HG03139 (cell line): ENCODE measurements around the gene NPNT.

Source experiments
- ATAC-seq: cut with Tn5 transposase; IDR thresholded peaks from one replicate; pipeline ENCODE4 v1.9.1; 2021; ENCODE audit not compliant: unreplicated experiment

Gene NPNT

GRCh38 chr4:105912633-105913032 lies 17.4 kb downstream of the NPNT start:
- ATAC-seq, result no peak

DNA sequence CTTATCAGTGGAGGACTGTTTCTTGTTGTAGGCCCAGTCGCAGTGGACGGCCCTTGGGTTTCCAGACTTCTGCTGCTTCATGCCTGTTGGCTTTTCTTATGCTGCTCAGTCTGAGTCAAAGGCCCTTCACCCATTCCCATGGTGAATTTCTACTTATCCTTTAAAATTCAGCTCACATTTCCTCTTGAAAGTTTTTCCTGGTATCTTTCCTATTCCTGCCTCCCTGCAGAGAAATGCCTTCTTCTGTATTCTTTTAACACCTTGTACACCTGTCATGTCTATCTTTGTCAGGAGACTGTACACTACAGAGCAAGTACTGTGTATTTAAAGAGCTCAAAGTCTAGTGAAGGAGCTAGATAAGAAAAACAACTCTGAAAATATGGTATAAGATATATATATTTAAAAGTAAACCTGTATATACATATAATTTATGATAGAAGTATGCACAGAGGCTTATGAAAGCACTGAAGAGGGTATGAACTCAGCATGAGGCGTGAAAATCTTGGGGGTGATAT lies 22.0 kb downstream of the NPNT start:
- ATAC-seq, result no peak

DNA sequence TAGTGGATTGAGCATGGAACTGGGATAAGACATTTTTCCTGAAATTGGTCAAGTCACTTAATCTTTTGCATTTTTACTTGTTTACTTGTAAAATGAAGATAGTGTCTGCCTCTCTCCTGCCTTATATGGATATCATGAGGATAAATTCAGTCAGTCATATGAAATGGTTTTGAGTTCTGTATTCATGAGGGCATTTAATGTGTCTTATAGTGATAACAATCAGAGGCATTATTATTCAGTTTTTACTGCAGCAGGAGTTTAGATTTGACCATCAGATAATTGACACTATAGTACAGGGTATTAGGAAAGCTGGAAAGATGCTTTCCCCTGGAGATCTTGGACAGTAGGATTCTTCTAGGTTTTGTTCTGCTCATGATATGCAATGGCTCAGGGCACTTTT lies 26.0 kb downstream of the NPNT start:
- ATAC-seq, result no peak

GRCh38 chr4:105923497-105924238 lies 28.4 kb downstream of the NPNT start:
- no peak for ATAC-seq

- no peak for ATAC-seq
Observed at GRCh38 chr4:105924341-105924740, 29.1 kb downstream of the NPNT start.

DNA sequence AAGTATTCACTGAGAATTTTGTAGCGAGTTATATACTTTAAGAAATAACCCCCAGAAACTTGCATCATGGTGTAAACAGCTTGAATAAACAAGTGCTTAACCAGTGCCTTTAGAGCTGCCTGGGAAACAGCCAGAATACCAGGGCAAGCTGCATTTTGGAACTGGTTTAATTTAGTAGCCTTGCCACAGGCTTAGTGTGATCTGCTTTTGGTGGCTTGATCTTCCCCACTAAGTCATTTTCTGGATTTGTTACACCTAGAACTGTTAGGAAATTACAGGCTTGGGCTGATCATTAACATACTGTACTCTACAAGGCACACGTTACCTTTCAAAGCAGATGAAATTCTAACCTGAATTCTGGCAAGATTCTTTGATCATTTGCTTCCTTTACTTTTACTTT lies 35.4 kb downstream of the NPNT start:
- ATAC-seq, result no peak

GRCh38 chr4:105933083-105933482 lies 37.8 kb downstream of the NPNT start:
- no peak for ATAC-seq

- no peak for ATAC-seq
Observed at GRCh38 chr4:105934386-105934785, 39.1 kb downstream of the NPNT start.

- ATAC-seq, result no peak
Observed at GRCh38 chr4:105936901-105937300, 41.6 kb downstream of the NPNT start.

GRCh38 chr4:105937759-105938158 lies 42.5 kb downstream of the NPNT start:
- no peak for ATAC-seq

DNA sequence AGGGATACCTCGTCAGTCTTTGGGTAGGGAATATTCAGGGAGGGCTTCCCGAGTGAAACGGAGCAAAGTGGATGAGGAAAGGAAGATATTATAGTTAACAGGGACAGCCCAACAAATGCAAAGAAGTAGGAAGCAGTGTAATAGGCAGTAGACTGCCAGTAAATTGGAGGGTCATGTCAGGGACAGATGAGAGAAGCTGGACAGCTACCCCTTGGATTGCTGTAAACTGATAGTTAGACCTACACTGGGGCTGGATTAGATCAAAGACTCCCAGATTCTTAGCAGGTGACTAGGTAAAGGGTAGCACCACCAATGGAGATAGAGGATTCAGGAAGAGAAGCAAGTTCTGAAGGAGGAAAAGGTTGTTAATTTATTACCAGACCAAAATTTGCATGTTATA lies 48.0 kb downstream of the NPNT start:
- no peak for ATAC-seq

DNA sequence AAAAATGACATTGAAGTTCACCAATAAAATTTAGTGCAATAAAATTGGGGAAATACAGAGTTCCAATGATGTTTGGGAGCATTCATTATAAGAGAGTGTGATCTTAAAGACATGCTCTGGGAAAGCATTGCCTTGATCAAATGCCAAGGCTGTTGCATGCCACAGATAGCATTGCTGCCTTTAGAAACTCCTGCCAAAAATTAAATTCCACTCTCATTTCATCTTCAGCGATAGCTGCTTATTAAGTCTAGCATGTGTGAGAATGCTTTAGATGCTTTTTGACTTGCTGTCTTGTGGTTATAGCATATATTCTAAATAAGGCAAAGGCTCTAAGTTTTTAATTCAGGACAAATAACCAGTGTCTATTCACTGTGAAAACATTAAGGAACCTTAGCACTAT lies 49.3 kb downstream of the NPNT start:
- no peak for ATAC-seq

GRCh38 chr4:105946771-105947170 lies 51.5 kb downstream of the NPNT start:
- no peak for ATAC-seq

DNA sequence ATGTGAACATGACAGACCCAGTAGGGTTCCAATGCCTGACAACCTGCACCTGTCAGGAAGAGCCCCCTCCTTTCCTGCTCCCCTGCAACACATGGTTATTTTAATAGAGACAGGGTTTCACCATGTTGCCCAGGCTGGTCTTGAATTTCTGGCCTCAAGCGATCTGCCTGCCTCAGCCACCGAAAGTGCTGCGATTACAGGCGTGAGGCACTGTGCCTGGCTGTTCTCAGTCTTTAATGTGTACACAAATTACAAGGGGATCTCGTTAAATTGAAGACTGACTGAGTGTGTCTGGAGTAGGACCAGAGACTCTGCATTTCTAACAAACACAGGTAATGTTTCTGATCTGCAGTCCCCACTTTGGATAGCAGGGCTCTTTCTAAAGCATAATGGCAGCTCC lies 55.4 kb downstream of the NPNT start:
- no peak for ATAC-seq

DNA sequence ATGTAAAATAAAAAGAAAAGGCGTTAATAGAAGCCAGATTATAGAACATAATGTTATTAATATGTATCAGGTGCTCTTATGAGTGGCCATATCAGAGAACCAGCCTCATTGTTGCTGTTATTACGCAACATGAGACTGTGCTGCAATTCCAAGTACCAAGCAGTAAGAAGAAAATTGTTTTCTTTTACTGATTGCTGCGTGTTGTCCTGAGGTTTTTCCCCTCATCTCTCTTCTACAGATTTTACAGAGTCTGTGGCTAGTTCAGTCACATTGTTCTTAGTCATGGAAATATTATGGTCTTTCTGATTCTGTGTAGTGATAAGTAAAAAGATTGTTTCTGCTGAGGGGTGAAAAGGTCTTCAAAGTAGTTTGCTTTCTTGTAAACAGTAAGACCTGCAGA lies 55.9 kb downstream of the NPNT start:
- ATAC-seq, result no peak

GRCh38 chr4:105952591-105952990 lies 57.3 kb downstream of the NPNT start:
- ATAC-seq, result no peak

- no peak for ATAC-seq
Observed at GRCh38 chr4:105956569-105956968, 61.3 kb downstream of the NPNT start.

DNA sequence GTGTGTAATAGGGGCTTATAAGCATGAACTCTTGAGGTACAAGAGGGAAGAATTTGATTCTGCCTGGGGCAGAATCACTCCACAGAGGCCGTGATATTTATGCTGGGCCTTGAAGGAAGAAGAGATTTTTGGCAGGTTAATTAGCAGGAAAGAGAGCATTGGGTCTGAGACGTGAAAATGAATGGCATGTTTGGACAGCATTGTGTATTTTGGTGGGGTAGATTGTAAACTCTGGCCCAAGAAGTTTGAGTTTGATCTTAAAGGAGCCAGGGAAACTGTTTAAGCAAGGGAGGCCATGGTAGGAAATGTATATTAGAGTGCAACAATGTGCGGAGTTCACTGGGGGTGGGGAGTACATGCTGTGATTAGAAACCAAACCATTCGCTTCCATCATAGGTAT lies 62.4 kb downstream of the NPNT start:
- ATAC-seq, result no peak

GRCh38 chr4:105963461-105964400 lies 68.5 kb downstream of the NPNT start:
- no peak for ATAC-seq

DNA sequence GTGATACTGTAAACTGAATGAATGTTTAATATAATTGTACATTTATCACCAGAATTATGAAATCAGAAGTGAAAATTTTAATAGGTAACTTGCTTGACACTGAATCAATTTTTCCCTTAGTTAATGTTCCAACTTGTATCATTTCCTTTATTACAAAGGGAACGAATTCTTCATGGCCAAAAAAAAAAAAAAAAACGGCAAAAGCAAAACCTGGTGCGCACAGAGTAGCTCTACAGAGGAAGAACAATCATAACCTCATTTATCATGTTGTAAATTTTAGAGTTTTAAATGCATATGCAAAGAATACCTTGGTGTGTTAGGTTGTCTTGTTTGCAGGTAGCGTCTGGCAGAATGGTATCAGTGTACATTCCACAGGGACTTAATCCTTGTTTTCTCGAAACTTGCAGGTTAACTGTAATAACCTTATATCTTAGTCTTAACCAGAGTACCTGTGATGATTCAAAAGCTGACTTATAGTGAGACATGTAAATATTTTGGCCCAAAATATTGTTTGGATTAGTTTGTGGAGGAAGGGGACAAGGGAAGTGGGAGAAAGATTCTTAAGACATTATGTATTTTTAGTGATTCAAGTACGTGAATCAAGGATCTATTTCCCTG lies 70.0 kb downstream of the NPNT start:
- ATAC-seq, result no peak

GRCh38 chr4:105966051-105966450 lies 70.8 kb downstream of the NPNT start:
- ATAC-seq, result no peak
